GM19351 (cell line): ENCODE data around the gene BTBD16.
A peak's percentile ranks its signal among the peaks of the same experiment; 100 is the strongest.

ENCODE experiments used
- ATAC-seq: cut with Tn5 transposase; IDR thresholded peaks from one replicate; pipeline ENCODE4 v1.9.1; 2021; ENCODE audit warnings: mild to moderate bottlenecking, moderate library complexity; ENCODE audit not compliant: unreplicated experiment

Gene BTBD16

DNA sequence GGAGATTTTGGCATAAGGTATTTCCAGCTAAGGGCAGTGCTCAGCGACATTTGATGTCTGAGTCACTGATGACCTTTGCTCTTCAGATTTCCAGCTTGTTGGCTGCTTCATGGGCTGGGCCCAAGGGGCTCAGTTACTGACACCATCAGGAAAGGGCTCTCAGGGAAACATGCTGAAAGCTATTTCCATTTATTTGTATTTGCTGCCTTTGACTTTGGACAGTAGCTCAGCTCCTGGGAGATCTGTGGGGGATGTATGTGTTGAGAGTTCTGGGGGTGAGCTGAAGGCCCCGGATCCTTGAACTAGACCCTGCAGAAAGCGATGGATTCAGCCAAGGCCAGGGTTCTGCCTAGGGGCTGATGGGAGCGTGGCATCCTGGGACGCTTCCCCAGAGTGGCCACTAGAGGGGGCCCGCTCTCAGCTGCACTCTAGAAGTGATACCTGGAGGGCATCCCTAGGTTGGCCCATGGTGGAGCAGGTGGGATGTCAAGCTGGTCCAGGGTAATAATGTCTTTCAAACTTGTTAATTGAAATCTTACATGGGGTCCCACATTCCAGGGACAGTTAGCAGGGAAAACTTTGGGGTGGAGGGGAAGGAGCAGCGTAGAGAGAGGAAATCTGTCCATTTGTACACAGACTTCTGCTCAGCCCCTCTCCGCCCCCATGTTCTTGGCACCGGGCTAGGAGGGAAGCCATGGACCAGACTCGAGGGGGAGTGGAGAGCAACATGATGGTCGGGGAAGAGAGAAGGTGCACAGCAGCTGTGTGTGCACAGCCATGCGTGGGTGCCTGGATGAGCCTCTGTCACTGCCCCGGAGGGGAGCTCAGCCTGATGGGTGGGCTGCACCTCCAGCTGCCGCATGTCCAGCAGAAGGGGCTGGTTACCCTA is 3.0 kb upstream of the BTBD16 start:
- ATAC-seq, result peak; percentile 96

DNA sequence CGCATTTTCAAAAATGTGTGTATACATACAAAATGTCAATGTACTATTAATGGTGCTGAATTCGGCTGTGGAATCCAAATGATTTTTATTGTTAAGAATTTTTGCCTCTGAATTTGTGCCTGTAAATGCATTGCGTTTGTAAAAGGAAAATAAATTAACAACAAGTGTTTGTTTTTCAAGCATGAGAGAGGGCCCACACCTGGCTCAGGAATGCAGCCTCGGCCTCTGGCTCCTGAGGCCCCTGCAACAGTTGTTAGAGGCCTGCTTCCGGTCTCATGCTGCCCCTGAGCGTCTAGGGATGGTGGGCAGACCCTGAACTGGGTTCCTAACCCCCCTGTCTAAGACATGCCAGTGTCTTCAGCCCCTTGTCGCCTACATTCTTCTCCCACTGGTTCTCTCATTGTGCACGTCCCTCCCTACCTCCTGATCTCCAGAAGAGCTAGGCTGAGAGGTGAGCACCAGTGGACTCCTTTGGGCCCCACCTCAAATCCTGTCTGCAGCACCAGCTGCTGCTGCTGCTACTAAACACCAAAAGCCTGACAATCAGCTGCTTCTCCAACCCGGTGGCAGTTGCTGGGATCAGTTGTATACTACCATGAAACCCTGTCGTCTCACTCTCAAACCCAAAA is 1.9 kb upstream of the BTBD16 start:
- ATAC-seq, result no peak

DNA sequence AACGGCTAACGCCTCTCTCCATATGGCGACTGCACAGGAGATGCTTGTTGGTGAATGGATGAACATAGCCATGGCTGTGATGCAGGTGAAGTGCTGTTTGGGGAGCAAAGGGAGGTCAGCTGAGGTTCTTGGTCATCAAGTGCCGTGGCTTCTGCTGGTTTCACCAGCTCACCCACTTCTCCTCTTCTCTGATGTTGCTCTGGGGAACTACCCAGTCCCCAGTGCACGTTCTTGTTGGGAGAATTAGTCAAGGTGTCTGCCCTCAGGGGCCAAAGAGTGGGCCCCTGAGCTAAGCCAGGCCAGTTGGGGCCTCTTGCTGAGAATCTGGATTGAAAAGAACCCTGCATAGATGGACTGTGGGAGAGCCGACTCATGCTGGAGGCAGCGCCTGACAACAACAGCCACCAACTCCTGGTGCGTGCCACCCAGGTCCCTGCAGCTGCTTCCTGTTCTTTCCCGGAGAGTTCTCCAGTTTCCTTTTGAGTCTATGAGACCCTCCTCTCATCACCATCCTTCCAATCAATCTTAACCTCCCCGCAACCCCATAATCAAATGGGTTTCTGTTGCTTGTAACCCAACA is 3.0 kb downstream of the BTBD16 start:
- ATAC-seq, result no peak

DNA sequence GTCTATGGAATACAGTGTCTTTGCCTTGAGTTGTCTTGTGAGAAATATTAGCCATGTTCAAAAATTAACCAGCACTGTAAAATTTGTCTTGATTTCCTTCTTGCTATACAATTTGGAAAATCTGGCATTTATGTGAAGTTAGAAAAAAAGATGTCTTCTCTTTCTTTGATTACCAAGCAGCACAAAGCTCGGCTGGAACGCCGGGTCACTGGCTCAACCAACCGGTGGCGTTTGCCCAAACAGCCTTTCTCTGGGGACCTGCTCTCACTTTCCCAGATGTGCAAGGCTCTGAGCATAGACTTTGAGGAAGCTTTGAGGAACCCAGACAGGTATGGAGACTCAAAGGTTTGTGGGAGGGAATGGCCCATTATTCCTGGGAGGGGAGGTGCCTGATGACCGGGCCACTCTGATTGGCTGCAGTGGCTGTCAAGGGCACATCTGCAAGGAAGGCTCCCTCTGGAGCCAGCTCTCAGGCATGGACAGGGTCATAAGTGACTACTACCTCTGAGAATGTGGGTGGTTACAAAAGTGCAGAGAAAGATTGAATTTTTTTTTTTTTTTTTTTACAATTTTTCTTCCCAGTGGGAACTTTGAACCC is 5.6 kb downstream of the BTBD16 start:
- ATAC-seq, result no peak

DNA sequence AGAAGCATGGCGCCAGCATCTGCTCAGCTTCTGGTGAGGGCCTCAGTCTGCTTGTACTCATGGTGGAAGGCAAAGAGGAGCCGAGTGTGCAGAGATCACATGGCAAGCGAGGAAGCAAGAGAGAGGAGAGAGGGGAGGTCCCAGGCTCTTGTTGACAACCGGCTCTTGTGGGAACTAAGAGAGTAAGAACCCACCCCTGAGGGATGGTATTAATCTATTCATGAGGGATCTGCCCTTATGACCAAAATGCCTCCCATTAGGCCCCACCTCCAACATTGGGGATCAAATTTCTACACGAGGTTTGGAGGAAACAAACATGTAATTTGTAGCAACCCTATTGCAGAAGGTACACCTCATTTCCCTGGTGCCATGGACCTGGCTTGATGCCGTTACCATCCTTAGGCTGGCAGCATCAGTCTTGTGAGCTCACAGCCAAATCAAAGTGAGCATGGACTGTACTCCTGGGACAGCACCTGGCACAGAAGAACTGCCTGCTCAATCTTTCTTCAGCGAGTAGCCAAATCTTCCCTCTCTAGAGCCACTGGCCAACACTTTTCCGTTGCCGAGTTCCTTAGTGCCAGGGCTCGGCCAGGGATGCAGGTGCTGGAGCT is 6.5 kb downstream of the BTBD16 start:
- no peak for ATAC-seq

DNA sequence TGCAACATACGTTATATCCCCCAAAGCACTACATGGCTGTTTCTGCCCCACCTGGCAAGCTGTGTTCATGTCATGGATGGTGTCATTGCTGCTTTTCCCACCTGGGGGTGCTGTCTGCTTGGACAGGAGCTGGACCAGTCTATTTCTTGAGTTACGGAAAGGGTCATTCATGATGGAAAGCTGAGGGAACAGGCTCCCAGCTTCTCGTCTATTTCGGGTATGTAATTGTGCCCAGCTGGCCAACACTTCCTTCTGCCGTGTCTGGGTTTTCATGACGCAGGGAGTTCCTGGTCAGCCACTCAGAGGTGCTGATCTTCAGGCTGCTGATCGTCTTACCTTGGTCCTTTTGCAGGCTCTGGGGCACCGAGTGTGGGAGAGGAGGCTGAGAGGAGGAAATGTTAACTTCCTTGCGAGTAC is 8.6 kb downstream of the BTBD16 start:
- ATAC-seq, result no peak

DNA sequence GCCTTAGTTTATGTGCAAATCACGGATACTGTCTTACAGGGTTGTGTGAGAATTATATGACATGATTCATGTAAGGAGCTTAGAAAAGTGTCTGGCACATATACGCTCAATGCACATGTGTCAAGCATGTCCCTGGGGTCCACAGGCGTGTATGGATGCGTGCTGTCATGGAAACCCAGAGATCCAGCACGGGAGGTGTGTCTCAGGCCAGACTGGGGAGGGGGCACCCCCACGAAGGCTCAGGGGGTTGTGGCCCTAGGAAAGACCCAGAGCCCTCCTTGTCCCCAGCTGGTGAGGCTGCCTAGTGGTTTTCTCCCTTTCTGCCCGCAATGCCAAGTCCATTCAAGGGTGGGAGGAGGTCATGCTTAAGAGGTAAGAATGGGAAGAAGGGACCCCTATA is 9.1 kb downstream of the BTBD16 start:
- ATAC-seq, result no peak

DNA sequence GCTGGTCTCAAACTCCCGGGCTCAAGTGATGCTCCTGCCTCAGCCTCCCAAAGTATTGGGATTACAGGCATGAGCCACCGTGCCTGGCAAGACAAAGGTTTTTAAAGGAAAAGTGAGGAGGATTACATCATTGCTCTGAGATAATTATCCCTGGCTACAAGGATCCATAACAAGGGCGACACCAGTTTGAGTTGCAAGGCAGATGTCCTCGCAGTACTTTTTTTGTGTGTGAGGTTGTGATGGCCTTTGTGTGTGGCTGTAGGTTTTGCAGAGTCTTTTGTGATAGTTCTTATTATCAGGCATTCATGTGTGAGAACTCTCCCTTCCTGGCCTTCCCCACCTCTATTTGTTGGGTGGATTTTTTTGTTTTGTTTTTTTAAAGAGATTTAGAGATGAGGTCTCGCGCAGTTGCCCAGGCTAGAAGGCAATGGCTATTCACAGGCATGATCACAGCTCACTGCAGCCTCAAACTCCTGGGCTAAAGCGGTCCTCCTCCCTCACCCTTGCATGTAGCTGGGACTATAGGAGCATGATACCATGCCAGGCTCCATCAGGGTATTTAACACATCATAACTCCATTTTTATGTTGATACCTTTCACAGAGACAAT is 10.0 kb downstream of the BTBD16 start:
- ATAC-seq, result no peak

DNA sequence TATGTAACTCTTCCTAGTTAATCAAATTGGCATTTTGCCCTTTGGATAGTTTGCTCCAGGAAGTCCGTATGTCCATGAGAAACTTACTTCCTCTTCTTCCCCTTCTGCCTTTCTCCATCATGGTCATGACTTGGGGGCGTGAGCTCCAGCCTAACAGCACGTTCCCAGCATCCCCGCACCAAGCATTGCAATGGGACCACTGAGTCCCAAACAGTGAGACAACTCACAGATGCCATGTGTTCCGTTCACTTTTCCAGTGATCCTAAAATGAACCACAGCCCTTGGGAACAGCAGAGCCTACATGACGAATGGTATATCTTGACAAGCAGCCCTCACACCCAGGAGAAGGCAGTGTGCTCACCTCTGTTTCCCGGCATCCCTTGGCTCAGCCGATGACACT is 10.7 kb downstream of the BTBD16 start:
- no peak for ATAC-seq

DNA sequence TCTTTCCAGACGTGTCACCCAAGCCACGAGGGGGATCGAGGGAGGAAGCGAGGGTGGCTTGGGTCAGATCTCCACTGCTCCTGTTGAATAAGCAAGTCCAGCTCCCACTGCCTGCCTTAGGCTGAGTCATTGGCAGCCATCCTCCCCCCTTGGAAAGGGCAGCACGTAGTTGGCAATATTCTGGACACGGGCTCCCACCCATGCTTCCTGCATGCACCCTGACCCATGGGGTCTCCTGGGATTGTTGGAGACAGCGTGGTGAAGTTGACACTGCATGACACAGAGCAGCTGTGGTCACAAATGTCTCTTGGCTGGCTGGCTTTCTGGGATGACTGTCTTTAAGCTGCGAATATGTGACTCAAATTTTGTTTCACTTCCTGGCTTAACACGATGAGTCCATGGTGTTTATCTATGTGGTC is 11.2 kb downstream of the BTBD16 start:
- no peak for ATAC-seq

DNA sequence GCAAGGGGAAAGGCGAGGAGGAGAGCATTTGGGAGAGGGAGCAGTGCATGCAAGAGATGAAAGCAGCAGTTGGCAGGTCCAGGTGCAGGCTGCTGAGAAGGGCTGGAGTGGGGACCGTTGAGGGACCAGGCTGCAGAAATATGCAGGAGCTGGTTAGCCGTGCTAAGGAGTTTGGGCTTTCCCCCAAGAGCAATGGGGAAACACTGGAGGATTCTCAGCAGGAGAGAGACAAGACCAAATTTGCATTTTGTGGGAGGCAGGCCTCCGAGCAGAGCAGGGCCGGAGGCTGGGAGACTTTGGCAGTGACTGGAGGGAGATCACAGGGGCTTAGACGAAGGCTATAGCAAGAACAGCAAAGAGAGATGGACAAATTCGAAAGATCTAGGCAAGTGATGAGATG is 11.8 kb downstream of the BTBD16 start:
- no peak for ATAC-seq

DNA sequence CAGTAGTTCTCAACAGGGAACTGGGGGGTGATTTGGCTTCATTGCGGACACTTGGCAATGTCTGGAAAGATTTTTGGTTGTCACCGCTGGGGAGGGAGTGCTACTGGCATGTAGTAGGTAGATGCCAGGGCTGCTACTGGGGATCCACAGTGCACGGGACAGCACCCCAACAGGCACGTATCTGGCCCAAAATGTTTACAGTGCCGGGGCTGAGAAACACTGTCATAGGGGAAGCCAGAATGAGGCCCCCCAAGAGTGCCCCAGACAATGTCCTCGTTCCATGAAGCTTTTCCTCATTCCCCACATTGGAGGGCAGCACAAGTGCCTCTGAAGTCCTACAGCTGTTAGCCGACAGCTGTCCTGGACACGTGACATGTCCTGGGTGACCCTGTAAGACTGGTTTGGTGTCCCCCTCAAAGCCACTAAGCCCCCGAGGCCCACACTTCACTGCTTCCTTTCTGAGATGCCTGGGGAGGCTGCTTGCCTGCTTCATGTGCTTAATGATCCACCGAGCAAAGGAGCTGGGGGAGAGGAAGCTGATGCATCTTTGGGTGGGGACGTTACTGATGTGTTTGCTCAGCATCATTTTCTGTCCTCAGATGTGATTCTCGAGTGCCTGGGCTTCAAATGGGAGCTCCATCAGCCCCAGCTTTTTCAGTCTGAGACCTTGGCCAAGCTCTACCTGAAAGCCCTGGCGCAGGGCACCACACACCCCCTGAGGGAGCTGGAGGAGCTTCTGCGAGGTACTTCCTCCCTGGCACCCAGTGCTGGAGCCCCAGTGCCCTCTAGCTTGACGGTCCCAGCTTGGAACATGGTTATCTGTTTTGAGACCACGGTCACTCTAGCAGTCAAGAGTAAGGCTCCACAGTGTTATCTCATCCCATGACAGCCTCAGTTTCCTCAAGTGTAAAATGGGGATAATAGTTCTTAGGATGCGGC is 14.7 kb downstream of the BTBD16 start:
- no peak for ATAC-seq

DNA sequence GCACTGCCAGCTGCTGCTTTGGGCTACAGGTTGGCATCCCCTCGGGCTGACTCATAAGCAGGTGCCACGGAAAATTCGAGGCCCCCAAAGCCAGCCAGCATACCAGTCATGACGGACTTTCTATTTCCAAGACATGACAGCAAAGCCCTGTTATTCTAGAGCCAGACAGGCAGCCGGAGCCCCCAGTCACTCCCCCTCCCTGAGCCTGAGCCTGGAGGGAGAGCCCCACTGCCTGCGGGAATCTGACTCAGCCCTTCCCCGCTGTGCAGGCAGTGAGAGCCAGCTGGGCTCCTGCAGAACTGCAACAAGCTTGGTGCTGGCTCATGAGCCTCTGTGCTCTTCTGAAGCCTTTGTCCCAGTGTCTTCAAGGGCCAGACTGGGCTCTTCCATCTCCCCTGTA is 15.8 kb downstream of the BTBD16 start:
- ATAC-seq, result no peak

DNA sequence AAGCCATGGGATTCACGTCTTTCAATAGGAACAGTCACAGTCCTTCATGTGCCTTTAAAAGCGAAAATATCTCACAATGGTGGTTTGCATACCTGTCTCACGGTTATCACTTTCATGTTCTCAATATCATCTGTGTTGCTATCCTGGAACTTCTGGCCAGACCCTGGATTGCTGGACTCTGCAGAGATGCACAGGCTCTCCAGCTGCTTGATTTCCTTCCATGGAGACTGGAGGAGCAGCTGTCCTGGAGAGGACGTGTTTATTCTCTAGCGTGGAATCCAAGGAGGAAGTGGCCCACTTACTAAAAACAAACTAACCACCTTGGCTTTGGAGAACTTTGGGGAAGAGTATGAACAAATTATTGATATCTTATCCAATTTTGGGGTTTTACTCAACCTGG is 16.5 kb downstream of the BTBD16 start:
- no peak for ATAC-seq

DNA sequence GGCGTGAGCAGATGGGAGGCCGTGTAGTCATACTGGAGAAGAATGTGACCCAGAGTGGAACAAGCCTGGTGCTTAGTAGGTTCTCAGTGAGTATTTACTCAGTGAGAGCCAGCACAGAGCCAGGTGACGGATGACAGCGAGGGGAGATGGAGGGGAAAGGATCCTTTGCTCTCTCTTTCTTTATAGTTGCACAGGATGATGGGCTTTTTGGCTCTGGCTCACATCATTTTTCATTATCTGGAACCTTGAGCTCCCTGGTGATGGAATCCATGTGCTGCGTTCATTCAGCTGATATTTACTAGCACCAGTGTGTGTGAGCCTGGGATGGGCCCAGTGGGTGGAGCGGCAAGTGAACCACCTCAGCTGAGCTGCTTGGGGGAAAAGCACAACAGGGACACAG is 17.2 kb downstream of the BTBD16 start:
- no peak for ATAC-seq

DNA sequence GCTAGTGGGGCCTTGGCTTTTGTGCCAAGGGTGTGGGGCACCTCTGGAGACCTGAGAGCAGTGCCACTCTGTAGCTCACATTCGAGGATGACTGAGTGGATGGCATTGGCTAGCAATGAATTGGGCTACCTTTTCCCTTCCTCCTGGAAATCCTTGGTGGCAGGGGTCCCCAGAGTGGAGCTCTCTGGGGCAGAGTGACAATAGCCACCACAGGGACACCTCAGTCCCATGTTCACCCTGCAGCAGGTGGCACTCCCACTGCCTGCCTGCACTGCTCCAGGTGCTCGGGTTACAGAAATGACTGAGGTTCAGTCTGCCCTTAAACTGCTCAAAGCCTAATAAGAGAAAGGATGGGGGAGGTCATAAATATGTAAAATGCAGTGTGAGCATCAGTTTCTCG is 17.8 kb downstream of the BTBD16 start:
- no peak for ATAC-seq

DNA sequence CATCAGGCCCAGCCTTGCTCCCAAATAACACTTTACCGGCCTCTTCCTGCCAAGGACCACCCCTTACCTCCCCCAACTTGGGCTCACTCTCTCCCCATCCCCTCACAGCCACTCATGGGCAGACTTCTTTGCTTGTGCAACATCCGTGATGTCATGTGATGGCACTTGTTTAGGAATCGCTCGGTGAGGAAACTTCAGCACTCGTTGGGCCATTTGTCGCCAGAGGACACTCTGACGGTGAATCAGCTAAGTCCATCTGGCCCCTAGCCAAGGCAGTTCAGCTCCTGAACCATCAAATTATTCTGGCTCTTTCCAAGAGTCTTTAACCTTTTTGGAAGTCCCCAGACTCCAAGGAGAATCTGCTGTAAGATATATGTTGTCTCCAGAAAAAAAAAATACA is 19.2 kb downstream of the BTBD16 start:
- ATAC-seq, result no peak

DNA sequence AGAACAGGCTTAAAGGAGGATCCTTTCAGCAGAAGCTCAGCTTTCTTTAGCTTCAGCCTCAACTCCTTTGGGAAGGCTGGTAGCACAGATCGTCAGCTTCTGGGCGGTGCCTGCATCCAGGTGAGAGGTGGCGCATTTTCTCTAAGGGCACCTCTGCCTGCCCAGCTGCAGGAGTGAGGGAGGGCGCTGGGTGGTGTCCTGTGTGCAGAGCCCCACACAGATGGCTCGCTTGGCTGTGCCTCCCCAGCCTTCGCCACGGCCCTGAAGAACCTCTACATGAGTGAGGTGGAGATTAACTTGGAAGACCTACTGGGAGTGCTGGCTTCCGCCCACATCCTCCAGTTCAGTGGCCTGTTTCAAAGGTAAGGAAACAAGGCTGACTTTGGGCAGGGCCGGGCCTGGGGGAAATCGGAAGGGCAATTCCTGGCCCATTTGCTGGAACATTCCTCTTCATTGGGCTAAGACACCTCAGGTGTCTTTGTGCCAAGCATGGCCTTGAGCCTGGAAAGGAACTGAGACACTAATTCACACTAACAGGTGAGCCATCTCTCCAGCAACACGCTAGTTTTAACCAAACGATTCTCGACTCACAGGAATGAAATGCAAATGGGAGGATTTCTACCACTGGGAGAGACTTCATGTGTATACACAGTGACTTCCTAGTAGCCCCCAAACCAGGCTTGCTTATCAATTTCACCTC is 19.9 kb downstream of the BTBD16 start:
- ATAC-seq, result no peak

DNA sequence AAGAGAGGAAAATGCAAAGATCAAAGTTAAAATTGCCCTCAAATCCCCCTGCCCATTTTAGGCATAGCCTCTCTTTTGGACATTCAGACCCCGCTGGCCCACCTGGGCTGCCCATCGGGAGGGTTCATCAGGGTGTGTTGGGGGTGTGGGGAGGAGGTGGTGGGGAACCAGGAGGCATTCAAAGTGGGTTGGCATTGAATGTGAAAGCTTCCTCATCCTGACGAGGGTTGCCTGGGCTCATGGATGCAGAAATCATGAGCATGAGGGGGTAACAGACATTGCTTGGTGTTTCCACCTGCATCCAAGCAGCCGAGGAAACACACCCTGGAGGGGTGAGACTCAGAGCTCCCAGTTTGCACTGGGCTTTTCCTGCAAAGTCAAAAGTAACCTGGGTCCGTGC is 20.6 kb downstream of the BTBD16 start:
- no peak for ATAC-seq
